K562 (cell line): ENCODE data around the gene EDDM13. TPM values are rescaled to one million over a fixed set of nuclear protein-coding genes. Genes with fewer than 3 reads are reported as not detected.

ENCODE experiments used
- ATAC-seq: fragments of 200-7000 bp; cut with Tn5 transposase; 3 replicates; pipeline ENCODE4 v1.9.1; 2020; ENCODE audit warnings: moderate library complexity
- BruUV-seq: library from RNA; stranded (reverse); fragments of 400-500 nt; replicated peaks from 2 replicates; lab custom pipeline; 2021; lab: Mats Ljungman, UMichigan
- CTCF ChIA-PET: fragments of 300-600 bp; formaldehyde crosslinking; extraction: SDS; loops from one replicate; lab custom pipeline; 2021; ENCODE audit warnings: low intra/inter-chr PET ratio; lab: Yijun Ruan, JAX
- POLR2A ChIA-PET: fragments of 300-600, 350-650 bp; sonication (Branson Sonifier 250); formaldehyde crosslinking; extraction: SDS; loops from one replicate; lab custom pipeline; 2021; ENCODE audit warnings: antibody characterized with exemption, inconsistent platforms; lab: Yijun Ruan, JAX
- DNase-seq, 4 experiments: peaks; one replicate each; pipeline versions ENCODE4 v3.0.0 to v3.0.0-alpha.2; 2011 to 2018; ENCODE audit warnings: low spot score in 3 of 4, mixed read lengths in 3 of 4; ENCODE audit errors: extremely low read depth in 1 of 4
- FAIRE-seq: peaks from 2 replicates; lab custom pipeline; 2011; peaks lifted over from hg19 to GRCh38; lab: Jason Lieb, UNC
- H2AFZ ChIP-seq: 2 replicates; pipeline ENCODE4 v1.6.0; 2011; ENCODE audit warnings: low read depth, low read length, control low read depth, inconsistent platforms
- H3K27ac ChIP-seq: fragments of 200-600 bp; 3 replicates; pipeline ENCODE4 v1.8.0; 2011; ENCODE audit warnings: low read depth, mild to moderate bottlenecking, control low read depth, inconsistent platforms, low read length, moderate library complexity, mixed read lengths; ENCODE audit errors: extremely low read depth
- H3K27me3 ChIP-seq, 2 experiments: fragments of 300-600 bp in 1 of 2; 2 replicates in 1 of 2; 3 replicates in 1 of 2; pipeline versions ENCODE4 v1.6.0 to v1.8.0; 2011; ENCODE audit warnings: inconsistent platforms in 2 of 2, low read length in 2 of 2, mild to moderate bottlenecking in 1 of 2, mixed read lengths in 1 of 2, moderate library complexity in 1 of 2; ENCODE audit not compliant: control insufficient read depth in 2 of 2, insufficient read depth in 2 of 2
- H3K36me3 ChIP-seq: fragments of 300-600 bp; 3 replicates; pipeline ENCODE4 v1.8.0; 2011; ENCODE audit warnings: mild to moderate bottlenecking, low read length, inconsistent platforms; ENCODE audit not compliant: control insufficient read depth, insufficient read depth
- H3K4me1 ChIP-seq, 2 experiments: fragments of 200-600 bp in 1 of 2; replicated peaks in 1 of 2; 2 replicates in 1 of 2; 3 replicates in 1 of 2; pipeline versions ENCODE4 v1.5.1 to v1.8.0; 2011; ENCODE audit warnings: inconsistent platforms in 2 of 2, low read length in 2 of 2, mild to moderate bottlenecking in 1 of 2, mixed read lengths in 1 of 2, moderate library complexity in 1 of 2; ENCODE audit not compliant: control insufficient read depth in 2 of 2, insufficient read depth in 2 of 2
- H3K4me2 ChIP-seq: 2 replicates; pipeline ENCODE4 v1.6.1; 2011; ENCODE audit warnings: low read length, control low read depth, inconsistent platforms, mixed read lengths; ENCODE audit not compliant: insufficient read depth
- H3K4me3 ChIP-seq: fragments of 200-600 bp; sonication (generic), shearing (Covaris generic); 2 replicates; pipeline ENCODE4 v1.5.1; 2016; ENCODE audit warnings: control low read depth, inconsistent platforms
- H3K79me2 ChIP-seq: fragments of 200-600 bp; 3 replicates; pipeline ENCODE4 v1.8.0; 2011; ENCODE audit warnings: low read length, inconsistent platforms; ENCODE audit not compliant: control insufficient read depth, insufficient read depth
- H3K9ac ChIP-seq, 2 experiments: 2 replicates each; pipeline versions ENCODE4 v1.6.0 to v1.6.1; 2011; ENCODE audit warnings: low read depth in 2 of 2, low read length in 2 of 2, control low read depth in 1 of 2, inconsistent platforms in 1 of 2, mild to moderate bottlenecking in 1 of 2, mixed read lengths in 1 of 2; ENCODE audit not compliant: insufficient read depth in 1 of 2
- H3K9me1 ChIP-seq: one replicate; pipeline ENCODE4 v1.6.0; 2011; ENCODE audit warnings: inconsistent platforms, mild to moderate bottlenecking, low read length, moderate library complexity; ENCODE audit not compliant: control insufficient read depth, insufficient read depth
- H3K9me3 ChIP-seq: replicated peaks from 2 replicates; pipeline ENCODE4 v1.5.1; 2011; ENCODE audit warnings: low read depth, low read length, inconsistent platforms; ENCODE audit not compliant: control insufficient read depth, insufficient read depth
- H4K20me1 ChIP-seq: replicated peaks from 2 replicates; pipeline ENCODE4 v1.6.1; 2011; ENCODE audit warnings: low read length, inconsistent platforms, mixed read lengths; ENCODE audit not compliant: control insufficient read depth, insufficient read depth
- NBN ChIP-seq: fragments of 450-650 bp; IDR thresholded peaks from 2 replicates; pipeline ENCODE4 v1.6.1; 2016; ENCODE audit warnings: low read depth, mild to moderate bottlenecking
- ZNF239 ChIP-seq: fragments of 250-450 bp; sonication (Bioruptor Pico); IDR thresholded peaks from 2 replicates; pipeline ENCODE4 v1.4.0; 2020; ENCODE audit warnings: mild to moderate bottlenecking
- ZNF75A ChIP-seq: fragments of 450-650 bp; formaldehyde crosslinking; IDR thresholded peaks from 2 replicates; pipeline ENCODE4 v1.4.0; 2020; ENCODE audit warnings: mild to moderate bottlenecking
- WGBS: fragments of 100-300 bp; shearing (Covaris generic); methylation state at CpG from one replicate; pipeline ENCODE4 v1.1.6; 2016; ENCODE audit warnings: low coverage, mixed read lengths; ENCODE audit not compliant: insufficient coverage; ENCODE audit errors: missing lambda C conversion rate; 5-methylcytosine and 5-hydroxymethylcytosine counted together
- in situ Hi-C: fragments of 300-500 bp; cut with MboI; formaldehyde crosslinking; loops from 4 replicates; pipeline ENCODE4 v1.15.0; 2018; ENCODE audit warnings: inconsistent platforms, mixed read lengths
- intact Hi-C: fragments of 100-400 bp; cut with micrococcal nuclease; formaldehyde crosslinking; loops from 2 replicates; pipeline ENCODE4 v1.14.2; 2022
- polyA plus RNA-seq, 8 experiments: library from polyadenylated mRNA; depleted of rRNA in 4 of 8; stranded (reverse) in 5 of 8; unstranded in 3 of 8; fragments of >200 nt; fragmentation: Nextera tagmentation in 2 of 8; fragmentation: Illumina TruSeq in 1 of 8; extraction: Ambion mirVana in 2 of 8; extraction: Trizol in 1 of 8; gene quantifications; 2 replicates each; pipeline versions ENCODE4 v1.2.1 to v1.2.3, GENCODE V29; 2011 to 2014; ENCODE audit warnings: inconsistent platforms in 1 of 8, missing spikeins in 1 of 8
- total RNA-seq, 7 experiments: library from RNA; depleted of rRNA in 6 of 7; stranded (reverse); fragments of >200 nt in 6 of 7; fragmentation: Illumina TruSeq in 2 of 7; extraction: Trizol in 2 of 7; gene quantifications; 2 replicates each; pipeline versions ENCODE4 v1.2.1 to v1.2.3, GENCODE V29; 2011 to 2021; ENCODE audit warnings: low replicate concordance in 1 of 7
- TF ChIP-seq, protein P1 (sequence below): fragments of 450-650 bp; formaldehyde crosslinking; IDR thresholded peaks from 2 replicates; pipeline ENCODE4 v1.4.0; 2022; ENCODE audit warnings: missing genetic modification characterization

Gene EDDM13
- total and polyA plus RNA-seq, 9 of the 15 experiments (the other 6 are each of a cell fraction or from before 2014, with no cell fraction given), result 2.0 to 7.7 (median 4.1) TPM

DNA sequence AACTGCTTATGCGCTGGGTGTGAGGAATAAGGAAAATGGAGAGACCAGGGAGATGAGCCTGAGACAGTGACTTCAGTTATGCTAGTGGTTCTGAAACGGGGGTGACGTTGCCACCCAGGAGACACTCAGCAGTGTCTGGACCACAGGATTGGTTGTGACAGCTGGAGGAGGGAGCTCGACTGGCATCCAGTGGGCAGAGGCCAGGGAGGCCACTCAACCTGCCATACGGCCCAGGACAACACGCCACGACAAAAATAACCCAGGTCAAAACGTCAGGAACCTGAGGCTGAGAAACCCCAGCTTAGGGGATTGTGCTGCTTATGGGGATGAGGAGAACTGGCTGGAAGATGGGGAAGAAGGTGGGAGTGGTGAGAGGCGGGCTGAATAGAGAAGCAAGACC, 31.7 kb downstream of the EDDM13 start:
- H3K79me2 ChIP-seq, result no peaks in the 10 kb centered on the region; the same call in 2 of the 3 replicates
- no peaks in the 10 kb centered on the region for H3K27me3 ChIP-seq
- no peak overlapping the region for H3K4me3 ChIP-seq
- H4K20me1 ChIP-seq, result no peaks in the 10 kb centered on the region
- H3K27ac ChIP-seq, result no peak overlapping the region; the same call in 2 of the 3 replicates
- peaks cover 4 to 25% of the 10 kb centered on the region in 2 experiments; a peak in 4 of 5 replicates for H3K4me1 ChIP-seq
- H3K36me3 ChIP-seq, result peaks cover 32% of the 10 kb centered on the region
- BruUV-seq, result no TSS peak
- H3K9me1 ChIP-seq, result peaks cover 2% of the 10 kb centered on the region
- POLR2A ChIA-PET, result no interaction called here
- no peak for ATAC-seq
- no peak for TF ChIP-seq NBN
- TF ChIP-seq ZNF239 (CRISPR knock-in tag), result no peak
- no peak for TF ChIP-seq ZNF75A
- TF ChIP-seq, protein P1, sequence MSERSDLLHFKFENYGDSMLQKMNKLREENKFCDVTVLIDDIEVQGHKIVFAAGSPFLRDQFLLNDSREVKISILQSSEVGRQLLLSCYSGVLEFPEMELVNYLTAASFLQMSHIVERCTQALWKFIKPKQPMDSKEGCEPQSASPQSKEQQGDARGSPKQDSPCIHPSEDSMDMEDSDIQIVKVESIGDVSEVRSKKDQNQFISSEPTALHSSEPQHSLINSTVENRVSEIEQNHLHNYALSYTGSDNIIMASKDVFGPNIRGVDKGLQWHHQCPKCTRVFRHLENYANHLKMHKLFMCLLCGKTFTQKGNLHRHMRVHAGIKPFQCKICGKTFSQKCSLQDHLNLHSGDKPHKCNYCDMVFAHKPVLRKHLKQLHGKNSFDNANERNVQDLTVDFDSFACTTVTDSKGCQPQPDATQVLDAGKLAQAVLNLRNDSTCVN, result no peak
- TF ChIP-seq, all 486 proteins: peak for 0
- in situ Hi-C loops, result loop anchor here (25.0 kb wide), 1 partner anchor 667 kb away; the partner anchor contains the start of genes CCDC106, ZNF580 and ZNF581
- intact Hi-C loops, result no loop called here
- CTCF ChIA-PET, result no interaction called here
- Histone ChIP-seq H3K9me3 (no peaks in the 10 kb centered on the region), H3K4me2 (no peak overlapping the region), H2AFZ (no peak overlapping the region), H3K9ac (peak overlapping the region in 1 of 2 experiments; percentile 17; a peak in 1 of 4 replicates)
- FAIRE-seq, result no peak
- WGBS, result 77% methylated on average over 9 of the region's 9 CpGs
- no peak for DNase-seq
